ENCODE data around the gene TPRKB. TPM values are rescaled to one million over a fixed set of nuclear protein-coding genes. Genes with fewer than 3 reads are reported as not detected.
"Not testable (repeated sequence)": the region's sequence is repeated elsewhere in the genome, so short reads cannot be mapped to it uniquely, and the experiment has no call there.

The TPRKB gene
- polyA plus RNA-seq, 1 donor from 2014 or later, result 65.9 TPM

DNA sequence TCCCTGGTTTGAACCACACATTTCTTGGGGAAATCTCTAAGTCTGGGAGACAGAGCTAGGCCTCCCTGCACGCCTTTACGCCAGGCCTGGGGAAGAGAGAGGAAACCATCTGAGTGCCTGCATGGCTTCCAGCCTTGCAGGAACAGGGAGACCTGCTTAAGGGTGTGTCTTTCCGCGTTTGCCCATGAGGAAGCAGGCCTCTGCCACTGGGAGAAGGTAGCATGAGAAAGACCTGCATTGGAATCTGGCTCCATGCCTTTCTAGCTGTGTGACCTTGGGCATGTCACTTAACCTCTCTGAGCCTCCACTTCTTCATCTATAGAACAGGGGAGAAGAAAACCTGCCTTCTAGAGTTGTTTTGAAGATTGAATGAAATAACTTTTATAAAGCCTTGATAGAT lies 19.4 kb downstream of the TPRKB start:
- not testable (repeated sequence) for H3K27ac Mint-ChIP-seq, H3K36me3 Mint-ChIP-seq, H3K4me1 Mint-ChIP-seq, H3K27me3 Mint-ChIP-seq, H3K4me3 Mint-ChIP-seq
- peaks cover 5 to 15% (median 14%) of the 10 kb centered on the region in 3 donors for H3K9me3 Mint-ChIP-seq

DNA sequence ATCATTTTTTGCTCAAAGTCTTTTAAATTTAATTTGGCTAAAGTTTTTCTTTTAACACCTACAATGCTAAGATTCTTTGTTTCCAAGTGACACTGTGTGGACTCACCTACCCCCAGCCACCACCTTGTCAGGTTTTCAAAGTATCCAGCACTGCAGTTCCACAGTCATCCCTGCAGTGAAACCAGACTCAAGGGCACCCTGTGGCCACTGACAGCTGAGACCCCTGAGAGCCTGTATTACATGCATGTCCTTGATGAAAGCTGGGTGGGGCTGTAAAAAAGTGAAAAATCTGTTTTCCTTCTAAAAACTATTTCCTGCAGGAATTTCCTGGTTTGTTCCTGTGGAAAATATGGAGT lies 19.9 kb downstream of the TPRKB start:
- peaks cover 6% of the 10 kb centered on the region for H3K27me3 Mint-ChIP-seq
- peaks cover 5 to 15% (median 14%) of the 10 kb centered on the region in 3 donors for H3K9me3 Mint-ChIP-seq
- no peaks in the 10 kb centered on the region for H3K4me1 Mint-ChIP-seq
- H3K36me3 Mint-ChIP-seq, result peaks cover 6% of the 10 kb centered on the region
- H3K27ac Mint-ChIP-seq, result no peak overlapping the region
- H3K4me3 Mint-ChIP-seq, result peak overlapping the region in 1 of 4 donors; percentile 15

DNA sequence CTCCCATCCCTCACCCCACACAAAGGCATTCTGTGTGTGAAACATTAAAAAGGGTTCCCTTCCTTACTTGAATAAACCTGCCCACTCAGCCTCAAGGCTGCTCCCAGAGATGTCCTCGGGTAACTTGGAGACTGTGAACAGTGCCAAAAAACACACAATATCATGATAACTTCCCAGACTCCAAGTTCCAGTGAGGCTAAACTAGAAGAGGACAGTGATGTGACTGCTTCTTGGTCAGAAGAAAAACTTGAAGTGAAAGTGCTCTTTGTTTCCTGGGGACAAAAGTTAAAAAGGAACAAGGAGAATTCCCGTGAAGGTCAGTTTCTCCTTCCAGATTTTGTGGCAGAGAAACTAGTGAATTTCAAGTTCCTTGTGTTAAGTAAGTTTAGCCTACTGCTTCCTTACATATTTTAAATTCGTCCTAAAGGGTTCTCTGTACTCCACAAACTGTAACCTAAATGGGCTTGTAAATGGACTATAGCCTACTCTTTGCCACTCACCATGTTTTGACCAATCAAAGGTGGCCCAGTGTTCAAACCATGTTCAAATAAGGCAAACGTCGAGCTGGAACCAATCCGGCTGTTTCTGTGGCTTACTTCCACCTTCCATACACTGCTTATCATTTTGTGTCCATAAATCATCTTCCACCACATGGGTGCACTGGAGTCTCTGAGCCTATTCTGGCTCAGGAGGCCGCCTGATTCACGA lies 20.4 kb downstream of the TPRKB start:
- H3K4me1 Mint-ChIP-seq, result no peaks in the 10 kb centered on the region
- peaks cover 5 to 15% (median 14%) of the 10 kb centered on the region in 3 donors for H3K9me3 Mint-ChIP-seq
- peaks cover 6% of the 10 kb centered on the region for H3K36me3 Mint-ChIP-seq
- peak overlapping the region in 1 of 3 donors; percentile 16 for H3K27ac Mint-ChIP-seq
- H3K4me3 Mint-ChIP-seq, result peak overlapping the region in 1 of 4 donors; percentile 15
- peaks cover 6% of the 10 kb centered on the region for H3K27me3 Mint-ChIP-seq

DNA sequence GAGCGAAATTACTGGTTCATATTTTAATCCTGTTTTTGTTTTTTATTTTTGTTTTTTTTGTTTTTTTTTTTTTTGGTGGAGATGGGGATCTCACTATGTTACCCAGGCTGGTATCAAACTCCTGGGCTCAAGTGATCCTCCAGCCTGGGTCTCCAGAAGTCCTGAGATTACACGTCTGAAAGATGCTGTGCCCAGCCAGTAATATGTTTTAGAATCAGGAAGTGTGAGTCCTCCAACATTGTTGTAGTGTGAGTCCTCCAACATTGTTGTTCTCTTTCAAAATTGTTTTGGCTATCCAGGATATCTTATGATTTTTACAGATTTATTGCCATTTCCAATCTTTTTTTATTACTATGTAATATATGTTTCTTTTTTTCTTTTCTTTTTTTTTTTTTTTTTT lies 23.1 kb downstream of the TPRKB start:
- peaks cover 6% of the 10 kb centered on the region for H3K27me3 Mint-ChIP-seq
- peaks cover 5 to 19% (median 15%) of the 10 kb centered on the region in 3 donors for H3K9me3 Mint-ChIP-seq
- H3K4me1 Mint-ChIP-seq, result no peaks in the 10 kb centered on the region
- H3K4me3 Mint-ChIP-seq, result peak overlapping the region in 2 of 4 donors; percentile 12 to 28
- peaks cover 8% of the 10 kb centered on the region for H3K36me3 Mint-ChIP-seq
- no peak overlapping the region for H3K27ac Mint-ChIP-seq

DNA sequence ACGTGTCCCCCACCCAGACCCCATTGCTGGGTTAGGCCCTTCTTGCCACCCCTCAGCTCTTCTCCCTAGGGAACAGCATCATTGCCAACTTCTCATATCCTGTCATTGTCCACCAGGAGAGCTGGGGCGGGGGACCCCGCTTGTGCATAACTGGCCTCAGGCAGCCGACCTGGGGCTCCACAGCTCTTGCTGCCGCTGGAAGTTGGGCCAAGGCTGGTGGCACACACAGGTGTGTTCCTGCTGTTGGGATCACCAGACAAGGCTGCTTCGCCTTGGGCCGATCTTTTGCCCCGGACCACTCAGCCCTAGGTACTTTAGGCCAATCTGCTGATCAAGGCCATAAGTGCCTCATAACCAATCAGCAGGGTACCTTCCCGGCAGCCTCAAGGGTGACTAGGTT lies 28.6 kb downstream of the TPRKB start:
- Mint-ChIP-seq H3K9me3 (peaks cover under 1 to 7% (median 4%) of the 10 kb centered on the region in 3 donors), H3K4me3 (no peak overlapping the region), H3K27ac (no peak overlapping the region), H3K27me3 (peaks cover 23% of the 10 kb centered on the region), H3K36me3 (peaks cover 3% of the 10 kb centered on the region), H3K4me1 (no peaks in the 10 kb centered on the region)

DNA sequence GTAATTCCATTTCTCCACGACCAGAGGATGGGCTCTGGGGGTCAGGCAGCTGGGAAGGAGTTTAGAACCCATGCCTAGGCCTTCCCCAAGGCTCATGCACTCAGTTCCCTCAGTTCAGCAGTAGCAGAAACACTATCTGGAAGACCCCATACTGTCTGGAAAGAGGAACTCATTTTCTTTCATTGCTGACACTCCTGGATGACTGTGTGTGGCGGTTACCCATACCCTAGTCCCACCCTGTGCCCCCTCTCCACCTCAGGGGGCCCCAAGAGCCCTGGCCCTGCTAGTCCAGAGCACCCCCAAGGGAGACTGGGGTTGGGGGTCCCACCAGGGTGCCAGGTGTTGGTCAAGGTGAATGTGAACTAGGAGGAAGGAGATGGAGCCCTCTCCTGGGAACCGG lies 29.5 kb downstream of the TPRKB start:
- H3K9me3 Mint-ChIP-seq, result peaks cover 0 to 5% (median 0%) of the 10 kb centered on the region in 3 donors
- H3K27ac Mint-ChIP-seq, result no peak overlapping the region
- peaks cover 2% of the 10 kb centered on the region for H3K36me3 Mint-ChIP-seq
- no peak overlapping the region for H3K4me3 Mint-ChIP-seq
- H3K4me1 Mint-ChIP-seq, result no peaks in the 10 kb centered on the region
- peaks cover 23% of the 10 kb centered on the region for H3K27me3 Mint-ChIP-seq

DNA sequence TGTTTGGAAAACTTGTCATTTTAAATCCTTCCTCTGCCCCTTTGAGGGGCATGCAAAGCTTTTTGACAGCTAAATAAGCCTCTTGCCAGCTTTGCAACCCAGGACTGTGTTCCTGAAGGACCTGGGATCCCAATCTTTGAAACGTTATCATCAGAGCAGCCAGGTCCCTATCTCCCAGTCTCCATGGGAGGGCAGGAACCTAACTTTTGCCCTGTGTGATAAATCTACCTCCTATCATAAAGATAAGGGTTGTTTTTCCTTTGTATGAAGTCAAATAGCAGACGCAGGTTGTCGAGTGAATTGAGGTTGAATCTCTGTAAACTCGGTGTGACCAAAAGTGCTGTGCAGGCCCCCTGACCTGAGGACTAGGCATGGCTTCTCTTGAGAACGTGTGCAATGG lies 30.1 kb downstream of the TPRKB start:
- Mint-ChIP-seq H3K36me3 (peaks cover 2% of the 10 kb centered on the region), H3K27me3 (peaks cover 28% of the 10 kb centered on the region), H3K4me1 (no peaks in the 10 kb centered on the region), H3K27ac (peak overlapping the region in 1 of 3 donors; percentile 35), H3K9me3 (peaks cover 0 to 5% (median 0%) of the 10 kb centered on the region in 3 donors), H3K4me3 (no peak overlapping the region)

DNA sequence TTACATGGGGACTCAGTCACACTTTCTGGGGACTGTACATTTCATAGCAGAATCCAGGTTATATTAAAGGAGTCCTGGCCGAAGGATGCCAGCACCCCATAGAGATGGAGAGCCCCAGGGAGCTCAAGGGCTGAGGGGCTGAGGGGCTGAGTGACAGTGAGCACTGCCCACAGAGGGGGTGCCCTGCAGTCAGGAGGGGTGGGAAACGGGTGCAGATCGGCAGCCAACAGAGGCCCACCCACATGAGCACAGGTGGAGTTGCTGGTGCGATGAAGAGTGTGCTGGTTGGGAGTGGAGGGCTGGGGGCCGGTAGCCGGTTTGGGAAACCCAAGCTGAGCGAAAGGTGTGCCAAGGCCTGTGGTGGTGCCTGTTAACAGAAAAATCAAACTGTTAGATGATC lies 32.1 kb downstream of the TPRKB start:
- H3K36me3 Mint-ChIP-seq, result no peaks in the 10 kb centered on the region

DNA sequence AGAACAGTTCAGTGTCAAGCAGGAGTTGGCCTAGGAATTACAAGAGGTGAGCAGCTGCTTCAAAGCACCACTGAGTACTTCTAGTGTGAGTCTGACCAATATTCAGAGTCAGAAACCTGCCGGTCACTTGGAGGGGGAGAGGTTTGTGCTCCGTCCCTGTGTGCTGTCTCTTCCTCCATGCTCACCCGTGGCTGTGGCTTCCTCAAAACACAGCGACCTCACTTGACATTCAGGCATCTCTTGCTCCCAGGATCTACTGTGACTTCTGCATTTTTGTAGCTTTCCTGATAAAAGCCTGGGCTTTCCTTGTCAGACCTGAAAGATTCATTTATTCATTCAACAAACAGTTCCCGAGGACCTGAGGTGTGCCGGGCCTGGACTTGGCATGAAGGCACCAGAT lies 32.9 kb downstream of the TPRKB start:
- Mint-ChIP-seq H3K9me3 (no peaks in the 10 kb centered on the region), H3K36me3 (peaks cover under 1% of the 10 kb centered on the region), H3K4me3 (no peak overlapping the region), H3K27ac (no peak overlapping the region), H3K4me1 (no peaks in the 10 kb centered on the region), H3K27me3 (peaks cover 36% of the 10 kb centered on the region)

More for the DNA sequence above, 32.1 kb downstream of the TPRKB start:
- H3K27me3 Mint-ChIP-seq, result peaks cover 36% of the 10 kb centered on the region
- peak overlapping the region in 1 of 3 donors; percentile 1 for H3K27ac Mint-ChIP-seq
- H3K9me3 Mint-ChIP-seq, result peaks cover 0 to 5% (median 0%) of the 10 kb centered on the region in 3 donors
- H3K4me3 Mint-ChIP-seq, result no peak overlapping the region
- H3K4me1 Mint-ChIP-seq, result no peaks in the 10 kb centered on the region

DNA sequence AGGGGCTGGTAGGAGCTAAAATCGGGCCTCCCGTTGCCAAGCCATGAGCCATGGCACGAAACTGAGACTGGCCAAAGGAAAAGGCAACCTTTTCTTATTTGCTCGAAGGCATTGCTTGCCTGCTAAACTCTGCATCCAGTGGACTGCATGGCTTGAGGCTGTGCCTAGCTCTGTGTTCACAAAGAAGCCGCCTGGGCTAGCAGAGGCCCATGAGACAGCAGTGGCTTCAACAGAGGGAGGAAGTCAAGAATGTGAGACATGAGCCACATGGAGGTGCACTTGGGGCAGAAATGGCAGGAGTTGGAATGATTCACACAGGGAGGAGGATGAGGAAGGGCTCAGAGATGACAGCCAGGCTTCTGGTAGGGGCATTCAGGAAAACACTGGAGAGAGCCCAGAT lies 33.5 kb downstream of the TPRKB start:
- no peaks in the 10 kb centered on the region for H3K4me1 Mint-ChIP-seq
- H3K9me3 Mint-ChIP-seq, result no peaks in the 10 kb centered on the region
- peaks cover 2% of the 10 kb centered on the region for H3K36me3 Mint-ChIP-seq
- no peak overlapping the region for H3K27ac Mint-ChIP-seq
- peaks cover 32% of the 10 kb centered on the region for H3K27me3 Mint-ChIP-seq
- H3K4me3 Mint-ChIP-seq, result no peak overlapping the region

DNA sequence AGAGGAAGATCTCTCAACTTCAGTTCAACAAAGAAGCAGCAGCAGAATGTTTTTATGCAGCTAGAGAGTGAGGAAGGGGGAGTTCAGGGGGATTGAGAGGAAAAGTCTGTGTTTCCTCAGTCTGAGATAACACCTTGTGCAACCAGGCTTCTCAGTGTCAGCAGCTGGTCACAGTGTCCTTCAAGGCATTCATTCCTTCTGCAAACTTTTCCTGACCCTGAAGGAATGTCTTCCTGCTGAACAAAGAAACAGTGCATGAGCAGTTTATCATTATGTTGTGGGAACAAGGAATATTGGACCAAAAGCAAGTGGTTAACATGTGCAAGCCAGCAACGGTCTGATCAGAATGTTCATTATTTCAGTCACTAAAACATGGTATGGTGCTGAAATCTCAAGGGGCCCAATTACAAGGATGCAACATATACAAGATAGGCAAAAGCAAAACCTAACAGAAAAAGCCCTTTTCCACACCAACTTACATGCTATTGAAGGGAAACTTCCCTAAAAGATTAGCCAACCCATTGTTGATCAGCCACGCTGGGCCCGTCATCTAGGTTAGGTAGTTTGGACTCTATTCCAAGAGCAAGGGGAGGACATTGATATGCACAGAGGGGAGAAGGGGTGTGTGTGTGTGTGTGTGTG lies 34.2 kb downstream of the TPRKB start:
- not testable (repeated sequence) for H3K36me3 Mint-ChIP-seq, H3K27ac Mint-ChIP-seq, H3K4me3 Mint-ChIP-seq, H3K4me1 Mint-ChIP-seq, H3K9me3 Mint-ChIP-seq
- peaks cover 29% of the 10 kb centered on the region for H3K27me3 Mint-ChIP-seq

DNA sequence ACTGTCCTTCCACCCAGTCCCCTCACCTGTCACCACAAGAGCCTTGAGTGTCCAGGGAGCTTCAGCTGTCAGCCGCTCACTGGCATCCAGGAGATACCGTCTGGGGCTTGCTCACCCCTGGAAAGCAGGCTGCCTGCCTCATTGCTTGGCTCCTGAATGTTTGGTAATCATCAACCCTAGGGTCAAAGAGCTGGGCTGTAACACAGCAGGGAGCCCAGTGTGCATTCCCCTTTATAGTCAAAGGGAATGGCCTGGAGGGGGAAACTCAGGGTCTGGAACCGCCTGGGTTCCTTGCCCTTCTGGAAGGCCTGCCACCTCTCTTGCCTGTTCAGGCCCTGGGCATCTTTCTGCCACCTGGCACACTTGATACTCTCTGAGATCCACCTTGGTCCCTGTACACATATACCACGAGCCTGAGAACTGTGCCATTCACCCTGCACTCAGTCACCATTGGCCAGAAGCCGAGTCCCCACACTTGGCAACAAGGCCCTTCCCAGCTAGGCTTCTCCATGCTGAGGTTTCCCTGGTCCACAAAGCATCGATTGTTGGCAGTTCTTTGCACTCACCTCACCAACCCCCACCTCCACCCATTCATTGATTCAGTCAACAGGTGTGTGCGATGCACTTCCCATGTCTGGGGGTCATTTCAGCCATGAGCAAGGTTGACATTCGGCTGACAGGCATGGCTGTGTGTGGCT lies 35.0 kb downstream of the TPRKB start:
- Mint-ChIP-seq H3K4me3 (no peak overlapping the region), H3K27me3 (peaks cover 29% of the 10 kb centered on the region), H3K36me3 (peaks cover 2% of the 10 kb centered on the region), H3K4me1 (no peaks in the 10 kb centered on the region), H3K9me3 (peaks cover 0 to 3% (median 2%) of the 10 kb centered on the region in 3 donors), H3K27ac (no peak overlapping the region)

DNA sequence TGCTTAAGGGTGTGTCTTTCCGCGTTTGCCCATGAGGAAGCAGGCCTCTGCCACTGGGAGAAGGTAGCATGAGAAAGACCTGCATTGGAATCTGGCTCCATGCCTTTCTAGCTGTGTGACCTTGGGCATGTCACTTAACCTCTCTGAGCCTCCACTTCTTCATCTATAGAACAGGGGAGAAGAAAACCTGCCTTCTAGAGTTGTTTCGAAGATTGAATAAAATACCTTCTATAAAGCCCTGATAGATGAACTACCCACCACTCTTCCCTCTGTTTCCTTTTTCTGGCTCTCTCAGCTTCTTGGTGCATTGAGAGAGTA lies 35.7 kb downstream of the TPRKB start:
- H3K27me3 Mint-ChIP-seq, result peaks cover 29% of the 10 kb centered on the region
- not testable (repeated sequence) for H3K9me3 Mint-ChIP-seq, H3K27ac Mint-ChIP-seq, H3K4me3 Mint-ChIP-seq, H3K36me3 Mint-ChIP-seq, H3K4me1 Mint-ChIP-seq

DNA sequence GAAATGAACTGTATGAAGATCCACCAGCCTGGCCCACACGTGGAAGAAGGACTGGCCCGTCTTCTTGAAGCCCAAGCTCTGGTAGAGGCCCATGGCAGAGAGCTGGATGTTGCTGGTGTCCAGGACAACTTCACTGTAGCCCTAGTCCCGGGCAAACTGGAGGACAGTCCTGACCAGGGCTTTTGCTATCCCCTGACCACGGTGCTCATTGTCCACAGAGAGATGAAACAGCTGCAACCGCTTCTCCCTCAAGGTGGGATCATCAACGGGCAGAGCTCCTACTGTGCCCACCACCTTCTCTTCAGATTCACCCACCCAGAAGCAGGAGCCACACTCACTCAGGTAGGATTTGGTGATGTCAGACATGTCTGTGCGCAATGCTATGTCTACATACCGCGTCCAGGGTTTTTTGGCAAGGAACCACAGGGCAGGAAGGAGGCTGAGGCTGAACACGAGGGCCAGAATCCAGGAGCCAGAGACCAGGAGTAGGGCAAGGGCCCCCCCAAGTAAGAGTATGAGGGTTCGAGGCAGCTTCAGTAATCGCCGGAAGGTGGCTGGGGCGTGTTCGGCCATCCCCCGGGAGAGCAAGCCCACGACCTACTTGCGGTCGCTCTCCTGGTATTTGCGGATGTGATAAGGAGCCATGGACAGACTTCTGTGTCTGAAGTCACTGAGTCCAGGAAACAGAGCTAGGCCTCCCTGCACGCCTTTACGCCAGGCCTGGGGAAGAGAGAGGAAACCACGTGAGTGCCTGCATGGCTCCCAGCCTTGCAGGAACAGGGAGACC lies 36.3 kb downstream of the TPRKB start:
- Mint-ChIP-seq H3K4me1 (no peaks in the 10 kb centered on the region), H3K27me3 (peaks cover 29% of the 10 kb centered on the region), H3K9me3 (peaks cover 0 to 3% (median 2%) of the 10 kb centered on the region in 3 donors), H3K36me3 (peaks cover 2% of the 10 kb centered on the region), H3K4me3 (no peak overlapping the region), H3K27ac (no peak overlapping the region)

DNA sequence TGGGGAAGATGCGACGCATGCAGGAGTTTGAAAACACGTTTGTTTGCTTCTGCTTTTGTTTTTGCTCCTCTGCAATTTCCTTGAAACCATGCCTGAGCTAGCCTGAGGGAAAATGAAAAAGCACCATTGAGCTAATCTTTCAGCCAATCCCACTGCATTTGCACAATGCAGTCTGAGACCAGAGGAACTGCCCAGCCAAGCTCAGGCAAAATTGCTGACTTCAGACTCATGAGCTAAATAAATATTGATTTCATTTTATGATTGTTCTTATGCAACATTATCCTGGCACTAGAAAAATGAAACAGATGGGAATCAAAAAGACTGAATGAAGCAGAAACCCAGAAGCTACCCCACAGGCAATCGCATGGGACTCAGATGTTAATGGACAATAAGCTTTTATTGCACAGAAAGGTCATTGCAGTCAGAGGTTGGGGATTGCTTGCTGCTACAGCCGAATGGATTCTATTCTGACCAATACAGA lies 37.0 kb downstream of the TPRKB start:
- no peaks in the 10 kb centered on the region for H3K4me1 Mint-ChIP-seq
- H3K9me3 Mint-ChIP-seq, result peaks cover 0 to 3% (median 2%) of the 10 kb centered on the region in 3 donors
- no peak overlapping the region for H3K4me3 Mint-ChIP-seq
- H3K36me3 Mint-ChIP-seq, result peaks cover 2% of the 10 kb centered on the region
- H3K27me3 Mint-ChIP-seq, result peaks cover 25% of the 10 kb centered on the region
- no peak overlapping the region for H3K27ac Mint-ChIP-seq

Measured in IgD-negative memory B cell (primary cell).